Measurements from ENCODE around the gene MAP2K6. TPM values are rescaled to one million over a fixed set of nuclear protein-coding genes. Genes with fewer than 3 reads are reported as not detected.
"Not testable (repeated sequence)": the region's sequence is repeated elsewhere in the genome, so short reads cannot be mapped to it uniquely, and the experiment has no call there.

Gene MAP2K6
- total RNA-seq, 1 donor from 2014 or later: 20.1 TPM

DNA sequence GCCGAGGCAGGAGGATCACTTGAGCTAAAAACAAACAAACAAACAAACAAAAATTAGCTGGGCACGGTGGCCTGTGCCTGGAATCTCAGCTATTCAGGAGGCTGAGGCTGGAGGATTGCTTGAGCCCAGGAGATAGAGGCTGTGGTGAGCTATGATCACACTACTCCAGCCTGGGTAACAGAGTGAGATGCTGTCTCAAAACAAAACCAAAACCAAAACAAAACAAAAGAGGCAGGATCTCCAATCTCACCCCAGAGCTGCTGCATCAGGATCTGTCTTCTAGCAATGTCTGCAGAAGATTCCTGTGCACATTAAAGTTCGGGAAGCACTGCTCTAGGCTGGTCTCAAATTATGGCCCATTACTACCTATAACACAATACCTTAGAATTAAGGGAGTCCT, 43.1 kb downstream of the MAP2K6 start:
- DNase-seq: no peak

DNA sequence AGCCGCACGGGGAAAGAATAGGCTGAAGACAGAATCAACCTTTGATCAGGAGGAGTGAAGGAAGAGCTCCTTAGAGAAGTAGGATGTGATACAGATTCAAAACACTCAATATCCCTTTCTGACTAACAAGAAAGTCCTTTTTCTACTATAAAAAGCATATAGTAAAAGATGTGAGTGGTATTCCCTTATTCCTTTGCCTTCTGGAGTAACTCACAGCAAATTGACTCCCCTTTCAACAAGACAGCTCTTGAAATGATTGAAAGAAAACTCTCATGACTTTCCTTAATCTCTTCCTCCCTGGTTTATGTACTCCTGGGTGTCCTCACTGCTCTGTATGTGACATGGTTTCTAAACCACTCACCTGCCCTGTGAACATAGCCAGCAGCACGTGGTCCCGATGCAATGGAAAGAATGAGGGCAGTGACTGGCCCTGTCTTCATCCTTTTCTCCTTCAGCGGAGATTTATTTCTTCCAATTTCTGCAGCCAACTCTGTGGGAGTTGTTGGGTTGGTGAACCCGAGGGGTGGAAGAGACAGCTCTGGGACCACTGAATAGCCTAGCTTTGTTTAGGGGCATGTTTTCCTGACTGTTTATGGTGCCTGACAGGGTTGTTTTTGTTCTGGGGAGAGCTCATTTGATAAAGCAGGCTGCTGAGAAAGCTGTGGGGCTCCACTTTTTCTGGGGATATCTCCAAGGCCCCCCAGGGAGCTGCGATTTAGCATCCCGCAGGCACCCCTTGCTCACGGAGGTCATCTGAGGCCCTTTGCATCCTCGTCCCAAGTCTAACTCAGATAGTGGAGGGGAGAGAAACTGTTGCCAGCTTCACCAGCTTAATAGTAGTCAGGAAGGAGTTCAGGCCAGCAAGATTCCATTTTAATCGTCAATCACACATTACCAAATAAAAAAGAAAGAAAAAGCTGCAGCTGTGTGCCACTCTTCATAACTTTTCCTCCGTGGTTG, 46.7 kb downstream of the MAP2K6 start:
- DNase-seq: no peak

DNA sequence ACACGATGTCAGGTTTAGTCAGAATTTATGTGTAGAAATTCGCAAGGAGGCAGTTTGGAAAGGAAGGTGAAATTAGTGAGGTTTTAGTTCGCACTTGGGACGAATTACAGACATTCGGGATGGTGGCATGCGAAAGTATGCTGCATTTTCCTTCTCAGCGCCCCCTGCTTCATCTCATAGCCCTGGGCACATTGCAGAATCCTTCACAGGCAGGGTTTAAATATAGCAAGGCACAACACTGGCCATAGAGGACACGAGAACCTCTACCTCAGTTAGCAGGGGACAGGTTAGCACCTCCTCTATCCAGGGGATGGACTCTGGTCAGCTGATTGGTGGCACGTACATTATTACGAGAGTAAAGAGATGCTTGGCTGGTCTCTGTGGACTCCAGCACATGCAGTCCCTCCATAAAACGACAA, 47.5 kb downstream of the MAP2K6 start:
- no peak for DNase-seq

- no peak for DNase-seq
Measured at GRCh38 chr17:69462882-69463281, 48.4 kb downstream of the MAP2K6 start.

GRCh38 chr17:69466451-69466850, 52.0 kb downstream of the MAP2K6 start:
- no peak for DNase-seq

DNA sequence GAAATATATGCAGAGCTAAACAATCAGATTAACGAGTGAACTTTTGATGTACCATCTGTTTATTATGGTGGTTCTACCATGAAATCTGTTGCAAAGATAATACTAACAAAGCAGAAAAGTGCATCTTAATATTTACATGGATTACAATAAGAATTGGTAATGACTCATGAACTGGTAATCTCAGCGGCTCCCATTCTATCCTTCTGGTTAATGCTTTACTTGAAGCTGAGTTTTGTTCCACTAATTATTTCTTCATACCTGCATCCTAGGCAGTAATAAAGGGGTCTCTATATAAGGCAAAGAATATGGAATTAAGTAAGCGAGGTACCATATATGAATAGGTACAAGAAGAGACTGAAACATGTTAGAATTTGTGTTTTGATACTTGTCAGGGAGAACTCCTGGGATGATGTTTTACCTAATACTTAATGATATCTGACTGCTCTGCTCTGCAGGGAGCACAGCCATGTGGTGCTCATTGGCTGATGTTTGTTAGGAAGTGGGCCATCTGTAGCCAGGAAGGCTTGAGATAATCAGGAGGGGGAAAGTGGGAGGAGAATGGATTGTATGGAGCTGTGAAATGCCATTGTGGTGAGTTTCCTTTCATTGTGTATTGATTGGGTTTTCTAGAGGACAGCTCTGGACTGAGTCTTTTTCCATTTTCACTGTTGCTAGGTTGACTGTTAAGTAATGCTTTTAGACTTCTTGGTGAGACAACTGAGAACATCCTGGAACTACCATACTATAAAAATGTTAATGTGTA, 52.6 kb downstream of the MAP2K6 start:
- DNase-seq: no peak

GRCh38 chr17:69468207-69468606, 53.7 kb downstream of the MAP2K6 start:
- DNase-seq: peak; percentile 64

- DNase-seq: no peak
Measured at GRCh38 chr17:69470702-69471101, 56.2 kb downstream of the MAP2K6 start.

- DNase-seq: no peak
Measured at GRCh38 chr17:69471406-69471805, 56.9 kb downstream of the MAP2K6 start.

DNA sequence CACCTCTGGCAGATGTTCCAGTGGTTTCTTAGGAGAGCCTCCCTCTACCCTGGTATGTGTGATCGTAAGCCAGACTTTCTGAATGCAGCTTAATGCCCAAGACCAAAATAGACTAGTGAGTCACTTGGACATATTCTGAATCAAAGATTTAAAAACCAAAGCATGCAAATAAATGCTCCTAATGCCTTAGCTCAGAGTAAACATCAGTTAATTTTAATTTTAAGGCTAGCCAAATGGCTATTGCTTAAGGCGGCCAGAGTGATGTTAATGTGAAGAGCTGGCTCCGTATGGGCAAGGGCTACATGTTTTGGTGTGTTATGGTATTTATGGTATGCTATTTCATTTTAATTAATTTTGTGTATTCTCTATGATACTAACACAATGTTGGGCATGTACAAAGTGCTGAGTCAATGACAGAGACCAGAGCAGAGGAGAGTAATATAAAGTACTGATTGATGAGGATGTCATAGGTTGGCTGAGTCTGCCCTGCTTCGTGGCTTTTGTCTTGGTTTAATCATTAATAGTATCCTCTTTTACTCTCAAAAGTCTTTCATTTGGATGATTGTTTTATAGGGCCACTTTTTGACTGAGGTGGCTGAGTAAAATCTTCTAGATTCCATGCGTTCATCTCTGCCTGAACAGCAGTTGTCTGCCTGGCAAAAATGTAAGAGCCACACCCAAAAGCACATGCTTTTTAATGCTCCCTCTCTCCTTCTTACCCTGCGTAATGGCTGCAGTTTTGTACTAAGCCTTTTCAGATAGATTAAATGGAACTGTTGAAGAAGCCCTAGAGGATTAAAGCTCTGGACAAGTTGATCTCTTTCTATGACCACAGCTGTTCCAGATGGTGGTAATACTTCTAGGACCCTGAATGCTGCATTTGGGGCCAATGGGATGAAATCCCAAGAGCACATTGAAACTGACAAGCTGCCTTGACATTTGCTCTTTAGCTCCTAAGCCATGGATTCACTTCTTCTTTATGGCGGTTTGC, 59.6 kb downstream of the MAP2K6 start:
- DNase-seq: peak; percentile 93

- DNase-seq: no peak
Measured at GRCh38 chr17:69477204-69477902, 62.9 kb downstream of the MAP2K6 start.

DNA sequence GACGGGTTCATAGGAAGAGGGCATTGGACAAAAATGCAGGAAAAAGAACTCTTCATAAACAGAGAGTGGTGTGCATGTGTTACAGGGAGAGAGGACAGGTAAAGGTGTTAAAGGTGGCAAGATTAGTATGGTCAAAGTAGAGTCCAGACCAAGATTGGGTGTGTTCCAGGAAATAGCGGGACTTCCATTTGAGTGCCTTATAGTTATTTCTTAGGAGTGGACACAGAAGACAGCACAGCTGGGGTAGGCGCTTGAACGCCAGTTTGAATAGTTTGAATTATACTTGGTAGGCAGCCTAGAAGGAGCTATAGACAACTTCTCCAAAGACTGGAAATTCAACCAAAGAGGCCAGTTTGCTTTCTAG, 63.4 kb downstream of the MAP2K6 start:
- DNase-seq: no peak

DNA sequence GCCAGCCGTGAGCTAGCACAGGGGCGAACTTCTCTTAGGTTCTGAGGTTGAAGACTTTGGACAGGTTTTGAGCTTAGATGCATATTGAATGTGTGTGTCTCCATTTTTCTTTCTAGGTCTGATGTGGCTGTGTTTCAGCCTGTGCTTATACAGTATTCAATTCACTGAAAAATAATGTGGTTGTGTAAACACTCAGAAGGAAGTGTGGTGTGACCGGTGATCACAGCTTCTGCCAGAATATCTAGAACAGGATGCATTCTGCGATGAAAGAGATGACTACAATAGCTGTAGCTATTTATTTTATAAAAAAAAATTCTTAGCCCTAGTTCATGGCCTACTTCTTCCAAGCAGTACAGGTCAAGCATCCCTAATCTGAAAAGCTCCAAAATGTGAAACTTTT, 64.4 kb downstream of the MAP2K6 start:
- no peak for DNase-seq

DNA sequence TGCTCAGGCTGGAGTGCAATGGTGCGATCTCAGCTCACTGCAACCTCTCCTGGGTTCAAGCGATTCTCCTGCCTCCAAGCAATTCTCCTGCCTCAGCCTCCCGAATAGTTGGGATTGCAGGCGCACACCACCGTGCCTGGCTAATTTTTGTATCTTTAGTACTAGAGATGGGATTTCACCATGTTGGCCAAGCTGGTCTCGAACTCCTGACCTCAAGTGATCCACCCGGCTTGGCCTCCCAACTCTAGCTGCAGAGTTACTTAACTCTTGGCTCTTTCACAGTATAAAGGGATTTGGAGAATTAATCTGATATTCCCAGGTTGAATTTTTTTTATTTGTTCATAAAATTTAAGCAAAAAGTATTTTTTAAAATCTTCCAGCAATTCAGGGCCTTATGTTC, 65.3 kb downstream of the MAP2K6 start:
- not testable (repeated sequence) for DNase-seq

GRCh38 chr17:69480245-69480644, 65.7 kb downstream of the MAP2K6 start:
- DNase-seq: no peak

- no peak for DNase-seq
Measured at GRCh38 chr17:69485251-69485661, 70.8 kb downstream of the MAP2K6 start.

DNA sequence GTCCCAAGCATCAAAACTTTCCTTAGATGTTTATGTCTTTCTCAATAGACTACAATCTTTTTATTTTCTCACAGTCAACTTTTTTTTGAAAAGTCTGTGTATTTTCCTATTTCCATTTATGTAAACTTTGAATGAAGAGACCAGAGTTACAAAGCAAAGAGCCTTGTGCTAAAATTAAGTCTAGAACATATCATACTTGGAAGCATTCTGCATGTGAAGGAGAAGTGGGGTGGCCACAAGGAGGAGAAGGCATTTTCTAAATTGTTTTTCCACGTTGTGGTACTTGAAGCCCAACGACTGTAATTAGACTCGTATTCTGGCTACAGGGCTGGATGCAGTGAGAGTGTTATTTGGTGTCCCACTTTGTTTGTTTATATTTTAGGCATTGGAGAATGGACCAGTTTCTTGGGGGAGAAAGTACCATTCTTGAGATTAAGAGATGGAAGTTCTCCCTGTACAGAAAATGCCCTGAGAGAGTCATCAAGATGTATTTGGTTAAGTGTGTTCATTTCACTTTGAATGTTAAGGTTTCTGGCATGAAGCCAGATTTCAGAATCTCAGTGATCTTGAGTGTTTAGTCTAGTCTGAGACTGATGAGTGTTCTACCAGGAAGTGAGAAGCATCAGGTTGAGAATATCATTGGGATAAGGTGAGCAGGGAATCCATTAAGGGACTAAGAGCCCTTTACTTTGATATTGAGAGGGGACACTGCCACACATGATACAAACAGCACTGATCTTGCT, 71.6 kb downstream of the MAP2K6 start:
- peak; percentile 42 for DNase-seq

DNA sequence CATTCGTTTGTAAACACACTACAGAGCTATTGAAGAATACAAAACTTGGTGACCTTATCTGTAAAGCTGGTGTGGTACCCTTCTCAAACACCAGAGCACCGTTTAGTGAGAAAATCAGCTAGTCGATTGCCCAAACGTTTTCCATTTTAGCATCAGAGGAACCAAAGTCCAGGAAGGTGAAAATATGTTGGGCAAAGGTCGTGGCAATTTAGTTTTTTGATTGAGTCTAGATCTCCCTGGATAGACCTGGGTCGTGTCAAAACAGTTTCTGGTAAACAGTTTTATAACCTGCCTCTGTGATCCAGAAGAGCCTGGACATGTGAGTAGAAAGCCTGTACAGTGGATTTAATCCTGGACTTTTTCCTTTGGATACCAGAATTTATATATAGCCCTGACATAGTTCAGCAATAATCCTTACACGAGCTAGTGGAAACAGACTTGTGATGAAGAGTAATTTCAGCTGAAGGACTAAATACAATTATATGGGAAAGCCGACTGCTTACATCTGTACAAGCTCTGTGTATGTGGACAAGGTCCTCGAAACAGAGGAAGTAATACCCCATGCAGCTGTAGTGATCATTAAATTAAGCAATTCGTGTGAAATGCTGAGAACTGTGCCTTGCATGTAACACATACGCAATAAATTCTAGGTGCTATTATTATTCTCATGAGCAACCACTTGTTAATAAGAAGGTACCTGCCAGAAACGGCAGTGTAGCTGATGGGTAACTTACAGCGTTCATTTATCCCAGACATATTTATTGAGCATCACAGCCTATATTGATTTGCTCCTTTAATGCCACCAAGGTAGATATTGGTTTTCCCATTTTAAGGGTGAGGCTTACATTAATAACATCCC, 72.5 kb downstream of the MAP2K6 start:
- no peak for DNase-seq

DNA sequence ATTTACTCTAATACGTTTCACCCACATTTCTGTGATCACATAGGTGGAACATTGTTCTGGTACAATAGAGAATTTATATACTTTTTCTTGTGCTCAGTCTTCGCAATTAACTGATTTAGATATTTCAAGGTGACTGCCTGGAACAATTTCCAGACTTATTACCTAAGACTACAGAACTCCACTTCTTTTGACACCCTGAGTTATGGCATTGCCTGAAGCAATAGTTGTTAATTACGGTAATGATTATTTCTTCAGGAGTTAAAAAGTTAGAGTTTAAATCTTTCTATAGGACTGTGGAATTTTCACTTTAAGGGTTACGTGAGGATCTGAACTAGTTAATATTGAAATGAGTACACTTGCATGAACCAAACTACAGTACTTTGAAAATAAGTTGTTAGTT, 74.8 kb downstream of the MAP2K6 start:
- no peak for DNase-seq

All from tongue (tissue), 2 donors.